Measurements from ENCODE around the gene TTF2.

The TTF2 gene

GRCh38 chr1:117059678-117060440 is at the start of gene TTF2:
Gene TTF2 (plus strand): TSS chr1:117060326. CDS start chr1:117060347, 21 bp downstream.
- DNase-seq = peak; percentile 92 to 96

DNA sequence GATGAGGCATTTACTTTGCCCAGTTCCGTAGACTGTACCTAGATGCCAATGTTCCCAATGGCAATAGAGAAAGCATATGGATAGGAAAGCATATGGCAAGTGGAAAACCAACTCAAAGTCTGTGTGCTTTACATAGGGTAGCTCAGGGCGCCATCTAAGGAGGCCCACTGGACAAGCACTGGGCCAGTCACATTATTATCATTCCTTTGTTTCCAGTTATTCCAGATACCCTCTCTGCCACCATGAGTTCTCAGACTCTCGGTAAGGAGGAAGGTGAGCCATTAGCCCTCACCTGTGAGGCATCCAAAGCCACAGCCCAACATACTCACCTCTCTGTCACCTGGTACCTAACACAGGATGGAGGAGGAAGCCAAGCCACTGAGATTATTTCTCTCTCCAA is 48.8 kb upstream of the TTF2 start:
- no peak for DNase-seq

GRCh38 chr1:117013309-117013858 is 46.7 kb upstream of the TTF2 start:
- no peak for DNase-seq

- peak; percentile 10 to 19 for DNase-seq
Observed at GRCh38 chr1:117014209-117014608, 45.9 kb upstream of the TTF2 start.

GRCh38 chr1:117015724-117016123 is 44.4 kb upstream of the TTF2 start:
- DNase-seq = no peak

GRCh38 chr1:117017062-117017461 is 43.1 kb upstream of the TTF2 start:
- DNase-seq = no peak

GRCh38 chr1:117017648-117018047 is 42.5 kb upstream of the TTF2 start:
- DNase-seq = no peak

DNA sequence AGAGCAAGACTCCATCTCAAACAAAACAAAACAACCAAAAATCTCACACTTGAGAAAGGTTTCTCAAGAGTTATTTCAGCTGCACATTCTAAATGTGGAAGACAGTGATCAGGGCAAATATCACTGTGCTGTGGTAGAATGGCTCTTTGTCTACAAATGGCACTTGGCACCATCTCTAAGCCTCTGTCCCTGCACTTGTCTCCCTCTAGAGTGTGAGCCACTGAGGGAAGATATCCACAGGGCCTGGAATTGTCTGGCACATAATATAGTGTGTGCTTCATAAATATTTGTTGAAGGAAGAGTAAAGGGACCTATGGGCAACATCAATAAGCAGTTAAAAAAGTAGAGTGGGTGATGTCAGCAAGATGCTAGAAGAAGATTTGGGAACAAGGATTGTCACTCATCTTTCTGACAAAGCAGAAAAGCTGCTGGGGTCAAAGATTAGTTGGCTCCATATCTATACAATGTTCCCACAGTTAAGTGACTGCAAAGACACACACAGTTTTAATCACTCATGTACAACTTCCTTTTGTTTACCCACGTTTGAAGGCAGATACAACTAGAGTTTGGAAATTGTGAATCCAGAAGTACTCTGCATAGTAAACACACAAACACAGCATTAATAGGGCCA is 39.5 kb upstream of the TTF2 start:
- DNase-seq = no peak

DNA sequence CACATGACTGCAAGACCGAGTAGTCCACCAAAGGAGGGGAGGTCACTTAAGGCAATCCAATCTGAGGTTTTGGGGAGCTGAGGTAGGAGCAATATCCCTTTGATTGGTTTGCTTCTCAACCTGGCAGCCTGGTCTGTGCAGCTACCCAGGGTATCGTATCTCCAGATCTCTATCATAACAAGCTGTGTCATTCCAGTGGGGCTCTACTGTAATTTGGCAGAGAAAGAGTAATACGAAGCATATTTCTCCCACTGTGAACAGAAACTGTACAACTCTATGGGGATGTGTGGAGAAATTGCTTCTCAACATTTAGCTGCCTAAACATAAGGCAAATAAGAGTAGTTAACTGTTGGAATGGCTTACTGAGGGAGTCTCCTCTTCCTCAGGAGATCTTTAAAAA is 38.0 kb upstream of the TTF2 start:
- no peak for DNase-seq

GRCh38 chr1:117025568-117025967 is 34.6 kb upstream of the TTF2 start:
- no peak for DNase-seq

GRCh38 chr1:117026361-117026760 is 33.8 kb upstream of the TTF2 start:
- no peak for DNase-seq

- DNase-seq = no peak
Observed at GRCh38 chr1:117029685-117030084, 30.4 kb upstream of the TTF2 start.

GRCh38 chr1:117030271-117030877 is 29.8 kb upstream of the TTF2 start:
- DNase-seq = no peak

DNA sequence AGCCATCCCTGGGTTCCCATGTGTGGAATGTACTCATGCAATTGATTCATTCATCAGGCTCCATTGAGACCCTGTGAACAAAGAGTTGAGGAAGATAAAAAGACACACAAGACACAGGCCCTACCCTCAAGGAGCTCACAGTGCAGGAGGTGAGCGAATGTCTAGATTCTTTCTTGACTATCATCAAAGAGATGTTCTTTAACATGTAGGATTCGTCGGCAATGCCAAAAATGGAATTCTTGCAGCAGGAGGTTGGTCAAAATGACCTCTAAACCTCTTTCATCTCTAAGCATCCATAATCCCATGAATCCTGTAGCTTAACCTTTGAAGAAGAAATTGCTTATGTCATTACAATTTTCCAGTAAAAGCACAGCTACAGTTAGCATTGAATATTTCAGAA is 27.9 kb upstream of the TTF2 start:
- DNase-seq = no peak

DNA sequence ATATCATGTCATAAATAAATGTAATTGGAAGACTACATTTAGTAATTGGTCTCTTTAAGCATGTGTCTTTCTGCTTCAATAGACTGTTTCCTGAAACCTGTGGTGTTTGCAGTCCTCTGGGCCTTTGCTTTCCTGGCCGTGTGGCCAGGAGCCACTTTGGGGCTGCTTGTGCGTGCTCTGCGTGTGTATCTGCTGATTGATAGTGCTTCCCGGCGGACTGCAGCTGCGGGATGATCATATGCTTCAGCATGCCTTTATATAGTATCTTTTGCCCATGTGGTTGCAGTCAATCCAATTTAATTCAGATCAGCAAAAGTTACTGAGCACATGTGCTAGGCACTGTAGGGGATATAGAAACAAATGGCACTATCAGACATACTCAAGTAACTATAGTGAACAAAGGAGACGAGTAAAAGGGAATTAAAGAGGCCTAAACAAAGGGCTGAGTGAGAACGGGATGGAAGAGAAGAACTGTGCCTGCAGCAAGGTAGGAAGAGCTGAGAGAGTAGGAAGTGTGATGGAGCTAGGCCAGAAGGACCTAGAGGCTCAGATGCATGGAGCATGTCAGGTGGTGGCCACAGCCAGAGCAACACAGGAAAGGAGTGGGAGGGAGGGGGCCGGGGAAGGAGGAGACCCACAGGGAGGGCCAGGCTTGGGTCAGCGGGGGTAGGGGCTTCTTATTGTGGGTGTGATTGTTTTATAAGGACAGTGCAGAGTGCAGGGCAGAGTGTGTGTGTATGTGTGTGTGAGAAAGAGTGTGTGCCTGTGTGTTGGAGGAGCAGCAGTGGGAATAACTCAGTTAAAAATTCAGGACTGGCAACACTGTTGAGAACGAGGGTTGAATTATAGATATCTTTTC is 27.2 kb upstream of the TTF2 start:
- no peak for DNase-seq

- no peak for DNase-seq
Observed at GRCh38 chr1:117033772-117034171, 26.4 kb upstream of the TTF2 start.

GRCh38 chr1:117034791-117035290 is 25.3 kb upstream of the TTF2 start:
- DNase-seq = no peak

GRCh38 chr1:117036018-117036461 is 24.1 kb upstream of the TTF2 start:
- no peak for DNase-seq

DNA sequence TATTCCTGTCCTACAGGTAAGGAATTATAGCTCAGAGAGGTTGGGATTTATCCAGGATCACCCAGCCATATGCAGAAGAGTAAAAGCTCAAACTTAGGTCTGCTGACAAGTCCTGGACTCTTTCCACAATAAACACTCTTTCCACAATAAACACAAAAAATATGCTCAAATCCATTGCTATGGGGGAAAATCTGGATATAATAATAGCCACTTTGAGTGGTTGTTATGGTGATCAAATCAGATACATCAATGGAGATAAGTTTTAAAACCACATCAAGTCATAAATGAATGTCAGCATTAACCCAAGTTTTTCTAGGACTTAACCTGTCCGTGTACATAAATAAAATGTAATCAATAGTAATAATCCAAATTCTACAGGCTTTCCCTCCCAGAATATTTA is 22.3 kb upstream of the TTF2 start:
- no peak for DNase-seq

DNA sequence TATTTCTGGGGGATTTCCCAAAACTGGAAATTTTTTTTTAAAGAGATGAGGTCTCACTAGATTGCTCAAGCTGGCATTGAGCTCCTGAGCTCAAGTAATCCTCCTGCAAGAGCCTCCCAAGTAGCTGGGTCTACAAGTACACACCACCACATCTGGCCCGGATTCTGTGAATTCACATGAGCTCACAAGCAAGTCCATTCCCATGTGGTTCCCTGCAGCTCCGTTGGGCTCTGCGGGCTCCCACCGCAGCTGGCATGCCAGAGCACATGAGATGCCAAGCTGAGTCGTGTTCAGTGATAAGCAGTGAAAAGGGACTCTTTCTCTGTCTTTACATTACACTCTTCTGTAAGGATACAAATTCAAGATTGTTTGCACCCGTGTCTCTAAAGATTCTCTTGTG is 21.9 kb upstream of the TTF2 start:
- no peak for DNase-seq

GRCh38 chr1:117044217-117044616 is 15.9 kb upstream of the TTF2 start:
- DNase-seq = no peak

GRCh38 chr1:117045644-117046043 is 14.5 kb upstream of the TTF2 start:
- no peak for DNase-seq

DNA sequence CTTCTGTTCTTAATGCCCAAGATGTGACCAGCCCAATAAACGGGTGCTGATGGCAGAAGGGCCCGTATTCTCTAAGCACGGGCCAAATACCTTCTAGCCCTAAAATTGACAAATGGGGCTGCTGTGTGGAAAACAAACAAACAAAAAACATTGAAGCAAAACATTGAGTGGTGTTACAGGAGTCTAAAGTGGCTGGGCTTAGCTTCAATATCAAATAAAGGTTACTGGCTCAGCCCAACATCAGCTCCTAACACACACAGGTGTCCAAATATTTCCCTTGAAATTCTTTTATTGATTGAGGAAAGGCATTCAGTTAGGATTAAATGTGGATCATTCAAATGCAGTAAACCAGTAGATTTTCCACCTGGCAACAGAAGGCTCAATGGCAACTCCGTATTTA is 13.3 kb upstream of the TTF2 start:
- no peak for DNase-seq
